HepG2 (cell line): ENCODE results near the gene SKI. TPM values are rescaled to one million over a fixed set of nuclear protein-coding genes. Genes with fewer than 3 reads are reported as not detected.

ENCODE experiments used
- ATAC-seq: fragments of 200-7000 bp; cut with Tn5 transposase; 3 replicates; pipeline ENCODE4 v1.9.1; 2020; ENCODE audit warnings: mild to moderate bottlenecking, moderate library complexity
- BruUV-seq: library from RNA; stranded (reverse); fragments of 400-500 nt; replicated peaks from 2 replicates; lab custom pipeline; 2021; lab: Mats Ljungman, UMichigan
- CTCF ChIA-PET: fragments of 300-600 bp; formaldehyde crosslinking; extraction: SDS; loops from one replicate; lab custom pipeline; 2021; ENCODE audit warnings: low total read pairs, inconsistent platforms, low intra/inter-chr PET ratio; lab: Yijun Ruan, JAX
- POLR2A ChIA-PET: fragments of 350-600 bp; sonication (Branson Sonifier 250); formaldehyde crosslinking; loops from one replicate; lab custom pipeline; 2020; ENCODE audit warnings: antibody characterized with exemption, inconsistent platforms; lab: Yijun Ruan, JAX
- DNase-seq: peaks from one replicate; pipeline ENCODE4 v3.0.0-alpha.2; 2015; ENCODE audit warnings: low spot score
- FAIRE-seq: peaks from 3 replicates; lab custom pipeline; 2011; peaks lifted over from hg19 to GRCh38; lab: Jason Lieb, UNC
- H2AFZ ChIP-seq: one replicate; pipeline ENCODE4 v1.6.1; 2011; ENCODE audit warnings: low read length, inconsistent platforms
- H3K27ac ChIP-seq: fragments of 300-600 bp; 3 replicates; pipeline ENCODE4 v1.8.0; 2011; ENCODE audit warnings: mixed run types, mild to moderate bottlenecking, mixed read lengths, low read length, inconsistent platforms; ENCODE audit not compliant: insufficient read depth; ENCODE audit errors: extremely low read length
- H3K27me3 ChIP-seq, 2 experiments: fragments of 200-600 bp in 1 of 2; 2 replicates in 1 of 2; 3 replicates in 1 of 2; pipeline versions ENCODE4 v1.6.0 to v1.8.0; 2011; ENCODE audit warnings: low read length in 2 of 2, mild to moderate bottlenecking in 2 of 2, moderate library complexity in 2 of 2, inconsistent platforms in 1 of 2; ENCODE audit not compliant: insufficient read depth in 2 of 2, control insufficient read depth in 1 of 2
- H3K36me3 ChIP-seq, 2 experiments: fragments of 200-600 bp in 1 of 2; replicated peaks in 1 of 2; 2 replicates in 1 of 2; 3 replicates in 1 of 2; pipeline versions ENCODE4 v1.5.1 to v1.8.0; 2011; ENCODE audit warnings: low read length in 2 of 2, inconsistent platforms in 1 of 2; ENCODE audit not compliant: insufficient read depth in 2 of 2, control insufficient read depth in 1 of 2
- H3K4me1 ChIP-seq: 2 replicates; pipeline ENCODE4 v1.5.1; 2012; ENCODE audit warnings: low read length, inconsistent platforms; ENCODE audit not compliant: insufficient read depth
- H3K4me2 ChIP-seq: 2 replicates; pipeline ENCODE4 v1.6.0; 2011; ENCODE audit warnings: low read depth, low read length, inconsistent platforms
- H3K4me3 ChIP-seq, 3 experiments: fragments of 200-600 bp in 1 of 3; sonication (generic), shearing (Covaris generic) in 1 of 3; replicated peaks in 1 of 3; 2 replicates each; pipeline ENCODE4 v1.5.1; 2011 to 2016; ENCODE audit warnings: low read length in 3 of 3, inconsistent platforms in 2 of 3, low read depth in 2 of 3, mild to moderate bottlenecking in 2 of 3, control low read depth in 1 of 3, mixed read lengths in 1 of 3; ENCODE audit not compliant: insufficient read depth in 1 of 3
- H3K79me2 ChIP-seq: one replicate; pipeline ENCODE4 v1.6.1; 2011; ENCODE audit warnings: low read length, inconsistent platforms; ENCODE audit not compliant: insufficient read depth
- H3K9ac ChIP-seq: 2 replicates; pipeline ENCODE4 v1.6.0; 2011; ENCODE audit warnings: mild to moderate bottlenecking, low read depth, low read length, inconsistent platforms; ENCODE audit not compliant: insufficient read depth
- H3K9me3 ChIP-seq: 2 replicates; pipeline ENCODE4 v1.5.1; 2012; ENCODE audit warnings: mild to moderate bottlenecking, low read length
- H4K20me1 ChIP-seq: 2 replicates; pipeline ENCODE4 v1.6.0; 2011; ENCODE audit warnings: inconsistent platforms, mild to moderate bottlenecking, low read length, moderate library complexity; ENCODE audit not compliant: insufficient read depth
- GATAD1 ChIP-seq: IDR thresholded peaks from 2 replicates; pipeline ENCODE4 v1.6.1; 2016; ENCODE audit warnings: missing genetic modification reagents, missing compliant biosample characterization
- JDP2 ChIP-seq: sonication (generic); formaldehyde crosslinking; IDR thresholded peaks from 2 replicates; pipeline ENCODE4 v1.8.1; 2022; ENCODE audit warnings: missing genetic modification reagents, borderline replicate concordance
- KDM5B ChIP-seq: sonication (generic); formaldehyde crosslinking; IDR thresholded peaks from 2 replicates; pipeline ENCODE4 v1.4.0; 2020; ENCODE audit warnings: missing genetic modification reagents, mild to moderate bottlenecking, borderline replicate concordance
- PHF20 ChIP-seq: sonication (generic); formaldehyde crosslinking; IDR thresholded peaks from 2 replicates; pipeline ENCODE4 v1.5.0; 2020; ENCODE audit warnings: mild to moderate bottlenecking, missing genetic modification reagents
- SIN3A ChIP-seq: IDR thresholded peaks from 2 replicates; pipeline ENCODE4 v1.6.1; 2011; ENCODE audit warnings: low read depth, mild to moderate bottlenecking, control low read depth, low read length, borderline replicate concordance
- SMYD3 ChIP-seq: sonication (generic); formaldehyde crosslinking; IDR thresholded peaks from 2 replicates; pipeline ENCODE4 v1.8.1; 2023; ENCODE audit warnings: mild to moderate bottlenecking, missing genetic modification reagents
- SOX13 ChIP-seq, 3 experiments: fragments of 450-650 bp in 1 of 3; sonication (generic) in 1 of 3; formaldehyde crosslinking in 1 of 3; IDR thresholded peaks in 2 of 3; conservative IDR thresholded peaks in 1 of 3; 2 replicates each; pipeline versions ENCODE4 v1.5.0 to v1.6.1; 2016 to 2020; ENCODE audit warnings: antibody characterized with exemption in 1 of 3, mild to moderate bottlenecking in 1 of 3, missing compliant biosample characterization in 1 of 3, missing genetic modification reagents in 1 of 3, moderate library complexity in 1 of 3
- SP4 ChIP-seq: sonication (generic); formaldehyde crosslinking; IDR thresholded peaks from 2 replicates; pipeline ENCODE4 v1.8.1; 2023; ENCODE audit warnings: mild to moderate bottlenecking, missing genetic modification reagents
- USF2 ChIP-seq, 2 experiments: sonication (generic) in 1 of 2; formaldehyde crosslinking in 1 of 2; IDR thresholded peaks; 2 replicates each; pipeline versions ENCODE4 v1.5.1 to v1.6.1; 2011 to 2020; ENCODE audit warnings: borderline replicate concordance in 1 of 2, low read depth in 1 of 2, low read length in 1 of 2, mild to moderate bottlenecking in 1 of 2, missing genetic modification reagents in 1 of 2, moderate library complexity in 1 of 2
- YY1 ChIP-seq: IDR thresholded peaks from 2 replicates; pipeline ENCODE4 v1.6.1; 2011; ENCODE audit warnings: low read length, low read depth, moderate library complexity, mild to moderate bottlenecking; ENCODE audit not compliant: insufficient read depth, insufficient replicate concordance
- ZBTB10 ChIP-seq: sonication (generic); formaldehyde crosslinking; IDR thresholded peaks from 2 replicates; pipeline ENCODE4 v1.4.0; 2020; ENCODE audit warnings: missing genetic modification reagents, borderline replicate concordance
- ZNF160 ChIP-seq: sonication (generic); formaldehyde crosslinking; IDR thresholded peaks from 2 replicates; pipeline ENCODE4 v1.8.0; 2022; ENCODE audit warnings: mild to moderate bottlenecking, inconsistent platforms, missing genetic modification reagents
- ZNF18 ChIP-seq: sonication (generic); formaldehyde crosslinking; IDR thresholded peaks from 2 replicates; pipeline ENCODE4 v1.8.0; 2022; ENCODE audit warnings: mild to moderate bottlenecking, missing genetic modification reagents; ENCODE audit not compliant: insufficient replicate concordance
- ZNF350 ChIP-seq: sonication (generic); formaldehyde crosslinking; IDR thresholded peaks from 2 replicates; pipeline ENCODE4 v1.4.0; 2020; ENCODE audit warnings: mild to moderate bottlenecking, low read depth, missing genetic modification reagents, borderline replicate concordance
- WGBS: methylation state at CpG from one replicate; pipeline ENCODE4 v1.1.6; 2017; ENCODE audit warnings: low lambda C conversion rate; 5-methylcytosine and 5-hydroxymethylcytosine counted together
- in situ Hi-C: cut with HindIII; loops from 2 replicates; pipeline ENCODE4 v1.10.0; 2017; ENCODE audit warnings: low pct_unique_long_range_greater_than_20kb; ENCODE audit not compliant: extremely low pct_ligation_motif_present
- intact Hi-C: fragments of 100-400 bp; cut with micrococcal nuclease; formaldehyde crosslinking; loops from one replicate; pipeline ENCODE4 v1.10.0; 2022; ENCODE audit not compliant: unreplicated experiment
- polyA plus RNA-seq, 8 experiments: library from polyadenylated mRNA; depleted of rRNA in 3 of 8; stranded (reverse) in 7 of 8; unstranded in 1 of 8; fragments of >200 nt; fragmentation: Illumina TruSeq in 4 of 8; extraction: Trizol in 4 of 8; gene quantifications; 2 replicates each; pipeline versions ENCODE4 v1.2.1 to v1.2.3, GENCODE V29; 2011 to 2016; ENCODE audit warnings: low read depth in 4 of 8, missing spikeins in 1 of 8, mixed read lengths in 1 of 8; ENCODE audit not compliant: insufficient read depth in 1 of 8
- total RNA-seq, 5 experiments: library from RNA; depleted of rRNA; stranded (reverse); fragments of >200 nt; fragmentation: Illumina TruSeq; extraction: Trizol; gene quantifications; 2 replicates each; pipeline ENCODE4 v1.2.3, GENCODE V29; 2016; ENCODE audit warnings: low read depth in 1 of 5

Gene SKI
- total and polyA plus RNA-seq, 2 of the 13 experiments (the other 11 are each of a cell fraction or from before 2014, with no cell fraction given): 4.7 to 6.9 TPM

DNA sequence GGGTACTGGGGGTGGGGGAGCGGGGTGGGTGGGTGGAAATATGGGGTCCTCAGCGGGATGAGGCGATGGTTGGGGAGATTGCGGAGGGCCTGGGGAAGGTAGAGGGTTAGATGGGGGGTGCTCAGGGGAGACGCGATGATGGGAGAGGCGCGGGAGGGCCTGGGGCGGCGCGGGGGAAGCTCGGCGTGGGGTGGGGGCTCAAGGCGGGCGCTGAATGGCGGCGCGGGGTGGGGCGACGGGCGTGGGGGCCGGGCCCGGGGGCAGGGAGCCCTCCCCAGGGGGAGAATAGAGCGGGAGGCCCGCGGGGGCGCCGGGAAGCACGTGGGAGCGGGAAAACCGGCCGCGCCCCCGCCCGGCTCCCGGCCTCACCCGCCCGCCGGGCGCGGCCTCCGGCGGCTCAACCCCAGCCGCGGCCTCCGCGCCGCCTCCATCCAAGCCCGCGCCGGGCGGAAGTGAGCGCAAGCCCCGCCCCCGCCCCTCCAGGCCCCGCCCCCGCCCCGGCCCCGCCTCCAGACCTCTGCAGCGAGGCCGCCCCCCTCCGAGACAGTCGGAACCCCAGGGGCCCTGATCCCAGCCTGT is 33.7 kb upstream of the SKI start, which contains the start of gene FAAP20:
Gene FAAP20 (minus strand): TSS at position 454 of the 579 bp plus-strand sequence. CDS start 23 bp downstream, at position 431.
- H3K4me3 ChIP-seq: peak within 1 kb of the TSS; percentile 76 to 85 (median 80)
- in situ Hi-C loops (loop anchor here (5.0 to 25.0 kb wide), 3 partner anchors 118 to 318 kb away; no protein-coding TSS in a partner anchor), intact Hi-C loops (no loop called here)
- H2AFZ ChIP-seq: no peak within 1 kb of the TSS
- H3K4me1 ChIP-seq: peaks cover 79% of the 10 kb centered on the region
- no peaks in the 10 kb centered on the region for H3K27me3 ChIP-seq
- DNase-seq (peak; percentile 24), ATAC-seq (peak; percentile 33), FAIRE-seq (no peak)
- no peaks in the 10 kb centered on the region for H3K9me3 ChIP-seq
- no TSS peak for BruUV-seq
- POLR2A ChIA-PET: interaction anchor here (0.6 to 3.1 kb wide), 22 partner anchors 9 to 219 kb away, joined by 3 to 20 read pairs (median 6); partner anchors contain the start of genes MORN1, PEX10 and RER1
- peak within 1 kb of the TSS; percentile 77 for H3K9ac ChIP-seq
- CTCF ChIA-PET: interaction anchor here (1.1 to 2.2 kb wide), 2 partner anchors 187 to 197 kb away, joined by 3 to 30 read pairs; partner anchors contain the start of genes MORN1 and RER1
- peak within 1 kb of the TSS; percentile 77 for H3K27ac ChIP-seq
- no peaks in the 10 kb centered on the region for H4K20me1 ChIP-seq
- no peaks in the 10 kb centered on the region for H3K36me3 ChIP-seq
- WGBS: under 1% methylated on average over 14 of the region's 63 CpGs
- peak within 1 kb of the TSS; percentile 89 for H3K4me2 ChIP-seq
- peaks cover 28% of the 10 kb centered on the region for H3K79me2 ChIP-seq
- TF ChIP-seq USF2 (IDR thresholded peaks at IDR 0.05; ENCODE audit: low read depth, low read length): no peak
- TF ChIP-seq USF2 (CRISPR knock-in tag; IDR thresholded peaks at IDR 0.05; ENCODE audit: borderline replicate concordance): no peak
- no peak for TF ChIP-seq YY1
- peak; percentile 65; the same call in 1 of the 2 replicates for TF ChIP-seq SIN3A
- TF ChIP-seq SMYD3: no peak
- no peak; the same call in 1 of the 2 replicates for TF ChIP-seq SP4 (CRISPR knock-in tag)
- TF ChIP-seq ZBTB10 (CRISPR knock-in tag): no peak
- no peak for TF ChIP-seq ZNF18 (CRISPR knock-in tag)
- no peak for TF ChIP-seq GATAD1 (CRISPR knock-in tag)
- no peak for TF ChIP-seq SOX13 (IDR thresholded peaks at IDR 0.05)
- no peak for TF ChIP-seq SOX13 (CRISPR knock-in tag; conservative IDR thresholded peaks at IDR 0.05 in 1 of 2, IDR thresholded peaks at IDR 0.05 in 1 of 2)
- no peak for TF ChIP-seq JDP2 (CRISPR knock-in tag)
- TF ChIP-seq KDM5B (CRISPR knock-in tag): no peak
- no peak for TF ChIP-seq PHF20
- TF ChIP-seq ZNF160: no peak
- TF ChIP-seq ZNF350 (CRISPR knock-in tag): no peak
